ENCODE data around the gene MAD2L2. TPM values are rescaled to one million over a fixed set of nuclear protein-coding genes. Genes with fewer than 3 reads are reported as not detected.
A peak's percentile ranks its signal among the peaks of the same experiment; 100 is the strongest.

The MAD2L2 gene
- total RNA-seq, 1 experiment from 2014 or later = 172 TPM

DNA sequence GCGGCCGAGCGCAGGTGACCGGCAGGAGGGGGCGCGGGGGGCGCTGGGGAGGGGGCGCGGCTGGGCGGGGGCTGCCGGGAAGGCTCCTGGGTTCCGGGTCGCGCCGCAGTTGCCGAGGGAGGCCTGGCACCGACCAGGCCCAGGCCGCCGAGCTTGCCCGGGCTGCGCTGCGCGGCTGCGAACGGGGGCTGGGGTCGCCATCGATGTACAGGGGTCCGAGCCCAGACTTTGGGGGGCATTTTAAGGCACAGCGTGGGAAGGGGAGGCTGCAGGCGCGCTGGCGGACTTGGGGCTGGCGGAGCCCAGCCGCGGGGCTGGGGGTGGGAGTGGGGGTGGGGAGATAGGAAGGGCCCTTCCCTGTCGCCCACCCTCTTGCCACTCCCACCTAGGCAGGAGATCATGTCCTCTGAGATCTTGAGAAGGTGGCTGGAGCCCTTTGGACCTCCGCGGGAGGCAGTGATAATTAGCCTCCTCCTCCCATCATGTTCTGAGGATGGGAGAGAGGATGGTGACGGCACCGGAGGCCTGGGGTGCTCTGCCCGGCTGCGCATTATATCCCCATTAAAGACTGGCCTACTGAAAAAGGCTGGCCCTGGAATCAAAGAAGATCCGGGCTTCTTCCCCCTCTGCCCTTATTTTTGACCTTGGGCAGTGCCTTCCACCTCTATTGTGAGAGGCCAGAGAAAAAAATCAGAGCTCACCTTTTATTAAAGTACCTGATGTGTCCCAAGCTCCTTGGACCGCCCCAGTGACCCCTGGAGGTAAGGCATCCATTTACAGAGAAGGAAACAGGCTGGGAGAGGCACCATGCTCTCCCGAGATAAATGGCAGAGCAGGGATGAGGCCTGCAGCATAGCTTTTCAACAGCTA is 25.8 kb downstream of the MAD2L2 start:
- Histone ChIP-seq H3K27ac (no peak overlapping the region), H3K4me1 (no peaks in the 10 kb centered on the region), H3K4me3 (no peak overlapping the region), H3K9me3 (replicated peaks) (no peaks in the 10 kb centered on the region), H3K27me3 (peaks cover 15% of the 10 kb centered on the region), H3K36me3 (no peaks in the 10 kb centered on the region)
- no peak for DNase-seq

- Histone ChIP-seq H3K4me3 (no peak within 1 kb of the TSS), H3K36me3 (no peaks in the 10 kb centered on the region), H3K27ac (no peak within 1 kb of the TSS), H3K27me3 (peaks cover 17% of the 10 kb centered on the region), H3K9me3 (replicated peaks) (no peaks in the 10 kb centered on the region), H3K4me1 (no peaks in the 10 kb centered on the region)
- no peak for DNase-seq
Measured at GRCh38 chr1:11654137-11654938, 26.6 kb downstream of the MAD2L2 start, which contains the start of the genes FBXO2 and FBXO44. TSS of gene FBXO2 (minus strand) at chr1:11654429. CDS start at chr1:11654340, 89 bp downstream. TSS of gene FBXO44 (plus strand) at chr1:11654877. CDS start at chr1:11655836, 959 bp downstream.

- Histone ChIP-seq H3K27ac (no peak overlapping the region), H3K4me3 (no peak overlapping the region), H3K36me3 (no peaks in the 10 kb centered on the region), H3K4me1 (no peaks in the 10 kb centered on the region), H3K27me3 (peaks cover 18% of the 10 kb centered on the region), H3K9me3 (replicated peaks) (no peaks in the 10 kb centered on the region)
- no peak for DNase-seq
Measured at GRCh38 chr1:11653861-11654136, 27.1 kb downstream of the MAD2L2 start.

DNA sequence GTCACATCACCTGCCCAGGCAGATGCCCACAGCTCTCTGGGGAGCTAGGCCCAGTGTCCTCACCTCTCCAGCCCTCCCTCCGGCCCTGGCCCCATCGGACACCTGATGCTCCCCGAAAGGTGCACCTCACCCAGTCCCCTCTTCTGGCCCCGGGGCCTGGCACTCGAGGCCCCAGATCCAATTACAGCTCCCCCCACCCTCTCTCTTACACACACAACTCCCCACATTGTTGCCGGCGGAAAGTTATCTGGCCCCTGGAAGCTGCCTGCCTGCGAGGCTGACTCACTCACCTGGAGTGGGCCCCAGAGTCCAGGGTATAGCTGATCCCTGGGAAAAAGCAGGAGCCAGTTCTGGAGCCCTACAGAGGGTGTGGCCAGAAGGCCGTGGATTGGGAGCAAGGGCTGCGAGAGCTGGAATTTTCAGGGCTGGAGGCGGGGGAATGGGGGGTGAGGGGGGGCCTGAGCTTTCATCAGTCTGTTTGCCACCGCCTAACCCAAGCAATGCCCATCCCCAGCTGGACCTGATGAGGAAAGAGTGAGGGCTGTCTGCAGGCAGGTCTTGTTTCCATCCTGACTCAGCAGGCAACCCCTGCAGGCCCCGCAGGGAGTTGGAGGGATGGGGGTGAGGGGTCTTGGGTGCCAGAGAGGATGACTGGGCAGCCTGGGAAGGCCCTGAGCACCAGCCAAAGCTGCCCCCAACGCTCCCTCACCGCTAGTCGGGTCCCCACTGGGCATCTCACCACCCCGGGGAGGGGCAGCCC is 27.7 kb downstream of the MAD2L2 start:
- Histone ChIP-seq H3K4me3 (no peak overlapping the region), H3K36me3 (no peaks in the 10 kb centered on the region), H3K27me3 (peaks cover 19% of the 10 kb centered on the region), H3K4me1 (no peaks in the 10 kb centered on the region), H3K9me3 (replicated peaks) (no peaks in the 10 kb centered on the region), H3K27ac (no peak overlapping the region)
- DNase-seq = no peak

DNA sequence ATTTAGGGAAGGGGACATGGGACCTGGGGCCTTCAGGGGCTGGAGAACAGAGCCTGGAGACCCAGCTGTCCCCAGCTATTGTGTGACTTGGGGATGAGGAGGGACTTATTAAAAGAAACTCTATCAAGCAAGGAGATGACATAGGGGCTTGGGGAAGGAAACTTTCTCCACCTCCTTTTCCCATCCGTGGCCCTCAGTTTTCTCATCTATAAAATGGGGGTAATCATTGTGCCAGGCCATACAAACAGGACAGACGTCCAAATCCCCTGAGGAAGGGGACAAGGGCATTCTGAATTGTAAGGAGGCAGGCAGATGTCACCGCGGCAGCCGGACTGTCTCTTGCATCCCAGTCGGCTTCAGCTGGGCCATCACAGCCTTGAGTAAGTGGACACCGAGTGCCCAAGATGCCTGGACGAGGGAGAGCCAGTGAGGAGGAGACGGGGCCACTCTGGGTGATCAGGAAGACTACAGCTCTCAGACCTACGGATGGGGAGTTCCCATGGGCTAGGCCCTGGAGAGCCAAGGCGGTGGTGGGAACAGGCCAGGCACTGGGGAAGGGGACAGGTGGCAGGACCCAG is 28.7 kb downstream of the MAD2L2 start:
- DNase-seq = no peak
- Histone ChIP-seq H3K4me3 (no peak overlapping the region), H3K27me3 (peaks cover 24% of the 10 kb centered on the region), H3K27ac (no peak overlapping the region), H3K4me1 (no peaks in the 10 kb centered on the region), H3K36me3 (no peaks in the 10 kb centered on the region), H3K9me3 (replicated peaks) (no peaks in the 10 kb centered on the region)

GRCh38 chr1:11651017-11651416 is 29.9 kb downstream of the MAD2L2 start:
- no peaks in the 10 kb centered on the region for H3K36me3 ChIP-seq
- H3K4me3 ChIP-seq = no peak overlapping the region
- no peaks in the 10 kb centered on the region for H3K4me1 ChIP-seq
- H3K9me3 ChIP-seq (replicated peaks) = no peaks in the 10 kb centered on the region
- no peak for DNase-seq
- H3K27ac ChIP-seq = no peak overlapping the region
- peaks cover 24% of the 10 kb centered on the region for H3K27me3 ChIP-seq

DNA sequence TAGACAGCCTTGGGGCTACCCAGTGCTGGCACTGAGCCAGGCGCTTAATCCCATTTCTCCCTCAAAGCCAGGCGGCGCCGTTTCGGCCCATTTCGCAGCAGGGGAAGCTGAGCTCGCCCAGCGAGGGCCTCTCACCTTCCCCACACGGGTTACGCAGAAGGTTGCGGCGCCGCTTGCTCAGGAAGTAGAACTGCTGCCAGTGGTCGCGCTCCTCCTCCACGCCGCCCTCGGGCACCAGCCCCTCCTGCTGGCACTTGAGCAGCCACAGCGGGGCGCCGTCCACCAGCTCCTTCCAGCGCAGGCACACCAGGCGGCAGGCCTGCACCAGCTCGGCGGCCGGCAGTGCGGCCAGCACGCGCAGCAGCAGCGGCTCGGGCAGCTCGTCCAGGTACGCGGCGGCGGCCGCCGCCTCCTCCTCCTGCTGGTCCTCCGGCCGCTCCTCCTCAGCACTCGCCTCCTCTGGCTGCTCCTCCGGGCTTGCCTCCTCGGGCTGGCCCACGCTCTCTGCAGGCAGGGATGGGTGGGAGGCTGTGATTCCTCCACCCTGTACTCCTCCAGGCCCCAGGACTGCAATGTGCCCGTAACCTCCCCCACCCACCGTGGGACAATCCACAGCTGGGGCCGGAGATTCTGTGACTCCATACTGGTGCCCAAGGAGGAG is 30.5 kb downstream of the MAD2L2 start:
- peak; percentile 80 to 82 for DNase-seq
- Histone ChIP-seq H3K4me3 (no peak overlapping the region), H3K4me1 (no peaks in the 10 kb centered on the region), H3K9me3 (replicated peaks) (no peaks in the 10 kb centered on the region), H3K36me3 (no peaks in the 10 kb centered on the region), H3K27me3 (peaks cover 24% of the 10 kb centered on the region), H3K27ac (no peak overlapping the region)

DNA sequence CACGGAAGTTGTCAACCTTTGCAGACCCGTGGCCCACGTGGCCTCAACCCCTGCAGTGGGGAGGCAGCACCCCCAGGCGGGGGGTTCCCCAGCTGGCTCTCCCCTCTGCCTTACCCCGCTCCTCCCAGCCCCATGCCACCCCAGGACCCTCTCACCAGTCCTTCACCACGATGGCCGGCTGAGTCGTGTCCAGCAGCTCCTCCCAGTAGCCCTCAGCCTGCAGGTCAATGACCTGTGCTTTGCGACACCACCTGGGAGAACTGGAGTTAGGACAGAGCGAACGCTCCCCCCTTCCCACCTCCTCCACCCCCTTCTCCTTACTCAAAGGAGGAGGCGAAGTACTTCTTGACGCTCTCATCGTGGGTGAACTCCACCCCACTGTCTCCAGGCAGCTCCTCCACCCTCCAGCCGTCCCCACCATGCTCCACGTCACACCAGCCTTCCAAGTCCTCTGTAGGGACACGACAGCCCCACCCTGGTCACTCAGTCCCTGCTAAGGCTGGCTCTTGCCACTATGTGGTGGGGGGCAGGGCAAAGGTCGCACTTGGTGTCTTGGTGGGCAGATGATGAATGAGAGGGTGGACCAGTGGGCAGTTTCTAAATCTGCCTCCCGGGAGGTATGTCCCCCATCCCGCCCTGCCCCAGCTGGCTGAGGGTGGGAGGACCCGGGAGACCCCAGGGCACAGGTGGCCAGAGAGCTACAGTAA is 31.2 kb downstream of the MAD2L2 start:
- Histone ChIP-seq H3K4me3 (no peak overlapping the region), H3K27me3 (peaks cover 24% of the 10 kb centered on the region), H3K36me3 (no peaks in the 10 kb centered on the region), H3K27ac (no peak overlapping the region), H3K9me3 (replicated peaks) (no peaks in the 10 kb centered on the region), H3K4me1 (no peaks in the 10 kb centered on the region)
- DNase-seq = no peak

- DNase-seq = no peak
- Histone ChIP-seq H3K27me3 (peaks cover 24% of the 10 kb centered on the region), H3K27ac (no peak overlapping the region), H3K9me3 (replicated peaks) (no peaks in the 10 kb centered on the region), H3K4me3 (no peak overlapping the region), H3K36me3 (no peaks in the 10 kb centered on the region), H3K4me1 (no peaks in the 10 kb centered on the region)
Measured at GRCh38 chr1:11649237-11649623, 31.7 kb downstream of the MAD2L2 start.

DNA sequence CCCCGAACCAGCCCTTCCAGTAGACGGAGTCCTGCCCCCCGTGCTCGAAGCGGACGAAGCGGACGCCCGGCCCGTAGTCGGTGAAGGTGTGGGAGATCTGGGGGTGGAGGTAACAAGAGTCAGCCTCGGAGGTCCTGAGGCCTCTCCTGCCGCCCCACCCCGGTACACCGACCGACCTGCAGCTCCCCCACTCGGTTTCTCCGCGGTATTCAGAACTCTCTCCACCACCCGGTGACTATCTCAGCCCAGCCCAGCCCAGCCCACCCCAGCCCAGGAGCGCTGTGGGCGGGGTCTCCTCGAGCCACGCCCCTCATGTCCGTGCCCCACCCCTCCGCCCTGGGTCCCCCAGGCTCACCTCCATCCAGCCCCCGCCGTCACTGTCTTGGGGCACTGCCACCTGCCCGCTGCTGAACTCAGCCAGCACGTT is 32.2 kb downstream of the MAD2L2 start:
- DNase-seq = no peak
- Histone ChIP-seq H3K4me3 (no peak overlapping the region), H3K27me3 (peaks cover 24% of the 10 kb centered on the region), H3K4me1 (no peaks in the 10 kb centered on the region), H3K9me3 (replicated peaks) (no peaks in the 10 kb centered on the region), H3K27ac (no peak overlapping the region), H3K36me3 (no peaks in the 10 kb centered on the region)

GRCh38 chr1:11648039-11648438 is 32.9 kb downstream of the MAD2L2 start:
- peaks cover 24% of the 10 kb centered on the region for H3K27me3 ChIP-seq
- no peaks in the 10 kb centered on the region for H3K9me3 ChIP-seq (replicated peaks)
- H3K4me3 ChIP-seq = no peak overlapping the region
- no peaks in the 10 kb centered on the region for H3K4me1 ChIP-seq
- H3K27ac ChIP-seq = no peak overlapping the region
- peak; percentile 38 for DNase-seq
- H3K36me3 ChIP-seq = no peaks in the 10 kb centered on the region

- no peaks in the 10 kb centered on the region for H3K9me3 ChIP-seq (replicated peaks)
- H3K36me3 ChIP-seq = no peaks in the 10 kb centered on the region
- no peak for DNase-seq
- no peaks in the 10 kb centered on the region for H3K4me1 ChIP-seq
- H3K4me3 ChIP-seq = no peak overlapping the region
- H3K27me3 ChIP-seq = peaks cover 20% of the 10 kb centered on the region
- H3K27ac ChIP-seq = no peak overlapping the region
Measured at GRCh38 chr1:11647333-11647732, 33.6 kb downstream of the MAD2L2 start.

DNA sequence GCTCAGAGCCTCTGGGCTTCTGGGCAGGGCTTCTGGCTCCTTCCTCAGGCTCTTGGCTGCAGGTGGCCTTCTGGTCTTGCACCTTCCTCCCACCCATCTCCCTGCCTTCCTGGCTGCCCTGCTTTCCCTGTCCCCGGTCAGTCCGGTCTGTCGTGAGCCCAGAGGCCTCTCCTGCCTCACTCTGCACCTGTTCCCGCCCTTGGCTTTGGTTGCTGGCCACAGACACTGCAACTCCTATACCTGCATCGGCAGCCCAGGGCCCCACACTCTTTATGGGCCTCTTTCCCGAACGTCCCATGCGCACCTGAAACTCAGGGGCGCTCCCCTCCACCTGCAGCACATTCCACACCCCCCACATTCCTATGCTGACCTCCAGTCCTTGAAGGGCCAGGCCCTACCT is 34.6 kb downstream of the MAD2L2 start:
- Histone ChIP-seq H3K27ac (no peak overlapping the region), H3K36me3 (no peaks in the 10 kb centered on the region), H3K4me1 (no peaks in the 10 kb centered on the region), H3K9me3 (replicated peaks) (no peaks in the 10 kb centered on the region), H3K4me3 (no peak overlapping the region), H3K27me3 (0 out of 2 replicates have a peak, but pooled peaks cover 17% of the 10 kb centered on the region)
- no peak for DNase-seq
